Prostate gland (tissue), 2 donors: ENCODE data around the gene SCN1B.

Source experiments
- POLR2A ChIP-seq: fragments of 450-650 bp; IDR thresholded peaks from one replicate; pipeline ENCODE4 v1.6.1; 2016; ENCODE audit warnings: antibody characterized with exemption, mild to moderate bottlenecking
- TF ChIP-seq, protein P1 (sequence below), 4 experiments: fragments of 200-600 bp in 2 of 4; fragments of 450-650 bp in 2 of 4; sonication (generic) in 2 of 4; IDR thresholded peaks; 1 replicate in 3 of 4; 2 replicates in 1 of 4; pipeline ENCODE4 v1.5.1; 2016 to 2019; ENCODE audit warnings: antibody characterized with exemption in 4 of 4, mild to moderate bottlenecking in 2 of 4, moderate library complexity in 2 of 4

GRCh38 chr19:35059006-35059798 is 28.9 kb downstream of the SCN1B start:
- TF ChIP-seq POLR2A, result no peak
- TF ChIP-seq, protein P1, sequence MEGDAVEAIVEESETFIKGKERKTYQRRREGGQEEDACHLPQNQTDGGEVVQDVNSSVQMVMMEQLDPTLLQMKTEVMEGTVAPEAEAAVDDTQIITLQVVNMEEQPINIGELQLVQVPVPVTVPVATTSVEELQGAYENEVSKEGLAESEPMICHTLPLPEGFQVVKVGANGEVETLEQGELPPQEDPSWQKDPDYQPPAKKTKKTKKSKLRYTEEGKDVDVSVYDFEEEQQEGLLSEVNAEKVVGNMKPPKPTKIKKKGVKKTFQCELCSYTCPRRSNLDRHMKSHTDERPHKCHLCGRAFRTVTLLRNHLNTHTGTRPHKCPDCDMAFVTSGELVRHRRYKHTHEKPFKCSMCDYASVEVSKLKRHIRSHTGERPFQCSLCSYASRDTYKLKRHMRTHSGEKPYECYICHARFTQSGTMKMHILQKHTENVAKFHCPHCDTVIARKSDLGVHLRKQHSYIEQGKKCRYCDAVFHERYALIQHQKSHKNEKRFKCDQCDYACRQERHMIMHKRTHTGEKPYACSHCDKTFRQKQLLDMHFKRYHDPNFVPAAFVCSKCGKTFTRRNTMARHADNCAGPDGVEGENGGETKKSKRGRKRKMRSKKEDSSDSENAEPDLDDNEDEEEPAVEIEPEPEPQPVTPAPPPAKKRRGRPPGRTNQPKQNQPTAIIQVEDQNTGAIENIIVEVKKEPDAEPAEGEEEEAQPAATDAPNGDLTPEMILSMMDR (IDR thresholded peaks at IDR 0.05), result no peak
